ENCODE measurements around the gene ELP5.

Gene ELP5

GRCh38 chr17:7221278-7222092 lies 30.5 kb upstream of the ELP5 start:
- H3K4me3 ChIP-seq (ENCODE audit: low read length): no peak overlapping the region
- H3K9ac ChIP-seq (ENCODE audit: low read length): peak overlapping the region; percentile 87
- no peaks in the 10 kb centered on the region for H3K9me3 ChIP-seq (ENCODE audit: control insufficient read depth, low read length)
- H3K4me1 ChIP-seq (ENCODE audit: control insufficient read depth, insufficient read depth, low read length): peaks cover 33% of the 10 kb centered on the region
- no peaks in the 10 kb centered on the region for H3K27me3 ChIP-seq (ENCODE audit: control insufficient read depth, insufficient read depth, low read length)
- H3K36me3 ChIP-seq (ENCODE audit: control insufficient read depth, insufficient read depth, low read length): peaks cover 24% of the 10 kb centered on the region

GRCh38 chr17:7222093-7222971 lies 29.7 kb upstream of the ELP5 start:
- H3K27me3 ChIP-seq (ENCODE audit: control insufficient read depth, insufficient read depth, low read length): no peaks in the 10 kb centered on the region
- H3K9me3 ChIP-seq (ENCODE audit: control insufficient read depth, low read length): no peaks in the 10 kb centered on the region
- H3K4me3 ChIP-seq (ENCODE audit: low read length): no peak overlapping the region
- H3K4me1 ChIP-seq (ENCODE audit: control insufficient read depth, insufficient read depth, low read length): peaks cover 33% of the 10 kb centered on the region
- peaks cover 24% of the 10 kb centered on the region for H3K36me3 ChIP-seq (ENCODE audit: control insufficient read depth, insufficient read depth, low read length)
- no peak overlapping the region for H3K9ac ChIP-seq (ENCODE audit: low read length)

GRCh38 chr17:7222972-7223292 lies 29.1 kb upstream of the ELP5 start:
- peaks cover 29% of the 10 kb centered on the region for H3K4me1 ChIP-seq (ENCODE audit: control insufficient read depth, insufficient read depth, low read length)
- H3K4me3 ChIP-seq (ENCODE audit: low read length): no peak overlapping the region
- no peak overlapping the region for H3K9ac ChIP-seq (ENCODE audit: low read length)
- no peaks in the 10 kb centered on the region for H3K9me3 ChIP-seq (ENCODE audit: control insufficient read depth, low read length)
- peaks cover 24% of the 10 kb centered on the region for H3K36me3 ChIP-seq (ENCODE audit: control insufficient read depth, insufficient read depth, low read length)
- no peaks in the 10 kb centered on the region for H3K27me3 ChIP-seq (ENCODE audit: control insufficient read depth, insufficient read depth, low read length)

- Histone ChIP-seq H3K36me3 (ENCODE audit: control insufficient read depth, insufficient read depth, low read length) (peaks cover 26% of the 10 kb centered on the region), H3K9ac (ENCODE audit: low read length) (no peak overlapping the region), H3K27me3 (ENCODE audit: control insufficient read depth, insufficient read depth, low read length) (no peaks in the 10 kb centered on the region), H3K9me3 (ENCODE audit: control insufficient read depth, low read length) (no peaks in the 10 kb centered on the region), H3K4me1 (ENCODE audit: control insufficient read depth, insufficient read depth, low read length) (peaks cover 25% of the 10 kb centered on the region), H3K4me3 (ENCODE audit: low read length) (no peak overlapping the region)
Observed at GRCh38 chr17:7223375-7223774, 28.6 kb upstream of the ELP5 start.

- Histone ChIP-seq H3K27me3 (ENCODE audit: control insufficient read depth, insufficient read depth, low read length) (no peaks in the 10 kb centered on the region), H3K36me3 (ENCODE audit: control insufficient read depth, insufficient read depth, low read length) (peaks cover 34% of the 10 kb centered on the region), H3K9ac (ENCODE audit: low read length) (no peak overlapping the region), H3K9me3 (ENCODE audit: control insufficient read depth, low read length) (no peaks in the 10 kb centered on the region), H3K4me3 (ENCODE audit: low read length) (no peak overlapping the region), H3K4me1 (ENCODE audit: control insufficient read depth, insufficient read depth, low read length) (peaks cover 22% of the 10 kb centered on the region)
Observed at GRCh38 chr17:7224110-7224509, 27.9 kb upstream of the ELP5 start.

GRCh38 chr17:7224661-7225111 lies 27.3 kb upstream of the ELP5 start:
- Histone ChIP-seq H3K4me1 (ENCODE audit: control insufficient read depth, insufficient read depth, low read length) (peaks cover 18% of the 10 kb centered on the region), H3K9ac (ENCODE audit: low read length) (no peak overlapping the region), H3K36me3 (ENCODE audit: control insufficient read depth, insufficient read depth, low read length) (peaks cover 34% of the 10 kb centered on the region), H3K9me3 (ENCODE audit: control insufficient read depth, low read length) (no peaks in the 10 kb centered on the region), H3K27me3 (ENCODE audit: control insufficient read depth, insufficient read depth, low read length) (no peaks in the 10 kb centered on the region), H3K4me3 (ENCODE audit: low read length) (no peak overlapping the region)

- Histone ChIP-seq H3K9ac (ENCODE audit: low read length) (no peak overlapping the region), H3K36me3 (ENCODE audit: control insufficient read depth, insufficient read depth, low read length) (peaks cover 34% of the 10 kb centered on the region), H3K4me3 (ENCODE audit: low read length) (no peak overlapping the region), H3K27me3 (ENCODE audit: control insufficient read depth, insufficient read depth, low read length) (no peaks in the 10 kb centered on the region), H3K4me1 (ENCODE audit: control insufficient read depth, insufficient read depth, low read length) (peaks cover 16% of the 10 kb centered on the region), H3K9me3 (ENCODE audit: control insufficient read depth, low read length) (no peaks in the 10 kb centered on the region)
Observed at GRCh38 chr17:7225711-7226331, 26.2 kb upstream of the ELP5 start.

- no peaks in the 10 kb centered on the region for H3K9me3 ChIP-seq (ENCODE audit: control insufficient read depth, low read length)
- no peaks in the 10 kb centered on the region for H3K27me3 ChIP-seq (ENCODE audit: control insufficient read depth, insufficient read depth, low read length)
- H3K36me3 ChIP-seq (ENCODE audit: control insufficient read depth, insufficient read depth, low read length): peaks cover 27% of the 10 kb centered on the region
- H3K9ac ChIP-seq (ENCODE audit: low read length): no peak overlapping the region
- H3K4me3 ChIP-seq (ENCODE audit: low read length): no peak overlapping the region
- peaks cover 5% of the 10 kb centered on the region for H3K4me1 ChIP-seq (ENCODE audit: control insufficient read depth, insufficient read depth, low read length)
Observed at GRCh38 chr17:7226721-7227710, 25.0 kb upstream of the ELP5 start.

- no peaks in the 10 kb centered on the region for H3K27me3 ChIP-seq (ENCODE audit: control insufficient read depth, insufficient read depth, low read length)
- H3K4me1 ChIP-seq (ENCODE audit: control insufficient read depth, insufficient read depth, low read length): peaks cover 10% of the 10 kb centered on the region
- H3K9me3 ChIP-seq (ENCODE audit: control insufficient read depth, low read length): no peaks in the 10 kb centered on the region
- no peak overlapping the region for H3K9ac ChIP-seq (ENCODE audit: low read length)
- H3K36me3 ChIP-seq (ENCODE audit: control insufficient read depth, insufficient read depth, low read length): peaks cover 14% of the 10 kb centered on the region
- no peak overlapping the region for H3K4me3 ChIP-seq (ENCODE audit: low read length)
Observed at GRCh38 chr17:7228920-7229319, 23.1 kb upstream of the ELP5 start.

GRCh38 chr17:7229504-7229903 lies 22.5 kb upstream of the ELP5 start:
- H3K9me3 ChIP-seq (ENCODE audit: control insufficient read depth, low read length): no peaks in the 10 kb centered on the region
- H3K27me3 ChIP-seq (ENCODE audit: control insufficient read depth, insufficient read depth, low read length): no peaks in the 10 kb centered on the region
- peaks cover 11% of the 10 kb centered on the region for H3K4me1 ChIP-seq (ENCODE audit: control insufficient read depth, insufficient read depth, low read length)
- no peak overlapping the region for H3K9ac ChIP-seq (ENCODE audit: low read length)
- no peak overlapping the region for H3K4me3 ChIP-seq (ENCODE audit: low read length)
- peaks cover 10% of the 10 kb centered on the region for H3K36me3 ChIP-seq (ENCODE audit: control insufficient read depth, insufficient read depth, low read length)

GRCh38 chr17:7232114-7232513 lies 19.9 kb upstream of the ELP5 start:
- Histone ChIP-seq H3K4me1 (ENCODE audit: control insufficient read depth, insufficient read depth, low read length) (peaks cover 23% of the 10 kb centered on the region), H3K27me3 (ENCODE audit: control insufficient read depth, insufficient read depth, low read length) (no peaks in the 10 kb centered on the region), H3K9ac (ENCODE audit: low read length) (no peak overlapping the region), H3K9me3 (ENCODE audit: control insufficient read depth, low read length) (no peaks in the 10 kb centered on the region), H3K4me3 (ENCODE audit: low read length) (no peak overlapping the region), H3K36me3 (ENCODE audit: control insufficient read depth, insufficient read depth, low read length) (peaks cover 15% of the 10 kb centered on the region)
